Measurements from ENCODE around the gene HMGA1. TPM values are rescaled to one million over a fixed set of nuclear protein-coding genes. Genes with fewer than 3 reads are reported as not detected.

Gene HMGA1
- total and polyA plus RNA-seq, 2 of the 13 experiments (the other 11 are each of a cell fraction or from before 2014, with no cell fraction given): 117 to 145 TPM

DNA sequence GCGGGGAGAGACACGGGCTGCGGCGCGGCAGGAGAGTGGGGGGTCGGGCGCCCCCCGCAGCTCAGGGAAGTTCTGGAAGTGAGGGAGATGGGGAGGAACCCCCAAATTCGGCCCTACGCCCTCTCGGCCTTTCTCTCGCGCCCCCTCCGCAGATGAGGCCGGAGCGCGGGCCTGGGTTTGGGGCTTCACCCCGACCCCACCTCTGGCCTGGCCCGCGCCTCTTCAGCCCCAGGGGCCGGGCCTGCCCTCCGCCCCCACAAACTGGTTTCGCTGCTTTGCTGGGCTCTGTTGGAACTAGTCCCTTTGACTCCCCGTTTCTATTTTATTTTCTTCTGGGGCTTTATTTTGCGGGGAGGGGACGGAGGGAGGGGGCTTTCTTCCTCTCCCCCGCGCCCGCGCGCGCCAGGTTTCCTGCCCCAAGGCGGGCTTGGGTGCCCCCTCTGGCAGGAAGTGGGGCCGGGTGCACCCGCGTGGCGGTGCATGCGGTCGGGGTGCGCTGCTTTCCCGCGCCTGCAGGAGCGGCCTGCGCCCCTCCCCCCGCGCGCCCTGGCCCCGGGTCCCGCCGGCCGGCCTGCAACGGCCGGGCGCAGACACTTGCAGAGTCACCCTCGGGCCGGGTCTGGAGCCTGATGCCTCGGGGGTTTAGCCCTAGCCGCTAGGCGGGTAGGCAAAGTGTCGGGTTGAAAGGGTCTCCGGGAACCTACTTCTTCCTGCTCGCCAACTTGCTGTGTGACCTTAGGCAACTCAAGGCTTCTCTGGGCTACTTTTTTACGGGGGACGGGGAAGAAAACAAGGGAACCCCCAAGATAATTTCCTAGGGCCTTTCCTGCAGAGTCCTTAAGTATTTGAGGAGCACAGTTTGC lies 1.3 kb downstream of the HMGA1 start (continued):
- TF ChIP-seq PRPF4 (IDR thresholded peaks at IDR 0.05; ENCODE audit: low read depth, low read length, poor library complexity, severe bottlenecking): no peak
- TF ChIP-seq, protein P1, sequence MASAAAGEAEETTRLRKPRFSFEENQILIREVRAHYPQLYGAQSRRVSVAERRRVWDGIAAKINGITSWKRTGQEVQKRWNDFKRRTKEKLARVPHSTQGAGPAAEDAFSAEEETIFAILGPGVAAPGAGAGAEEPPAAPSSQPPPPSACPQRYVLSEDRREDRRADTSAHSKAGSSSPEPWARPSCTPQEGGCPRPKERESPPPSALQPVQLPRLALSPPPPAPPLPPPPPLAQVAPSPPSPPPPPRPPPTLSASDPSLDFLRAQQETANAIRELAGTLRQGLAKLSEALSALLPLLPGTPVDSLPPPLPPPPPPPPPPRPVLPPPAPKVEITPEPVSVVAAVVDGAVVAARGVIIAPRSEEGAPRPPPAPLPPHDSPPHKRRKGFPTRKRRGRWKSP (CRISPR knock-in tag; IDR thresholded peaks at IDR 0.05): 0 out of 2 replicates have a peak, but pooled peaks have one; percentile 84
- TF ChIP-seq, protein P2, sequence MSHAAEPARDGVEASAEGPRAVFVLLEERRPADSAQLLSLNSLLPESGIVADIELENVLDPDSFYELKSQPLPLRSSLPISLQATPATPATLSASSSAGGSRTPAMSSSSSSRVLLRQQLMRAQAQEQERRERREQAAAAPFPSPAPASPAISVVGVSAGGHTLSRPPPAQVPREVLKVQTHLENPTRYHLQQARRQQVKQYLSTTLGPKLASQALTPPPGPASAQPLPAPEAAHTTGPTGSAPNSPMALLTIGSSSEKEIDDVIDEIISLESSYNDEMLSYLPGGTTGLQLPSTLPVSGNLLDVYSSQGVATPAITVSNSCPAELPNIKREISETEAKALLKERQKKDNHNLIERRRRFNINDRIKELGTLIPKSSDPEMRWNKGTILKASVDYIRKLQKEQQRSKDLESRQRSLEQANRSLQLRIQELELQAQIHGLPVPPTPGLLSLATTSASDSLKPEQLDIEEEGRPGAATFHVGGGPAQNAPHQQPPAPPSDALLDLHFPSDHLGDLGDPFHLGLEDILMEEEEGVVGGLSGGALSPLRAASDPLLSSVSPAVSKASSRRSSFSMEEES (CRISPR knock-in tag; IDR thresholded peaks at IDR 0.05): peak; percentile 85
- peak; percentile 61; the same call in 1 of the 2 replicates for TF ChIP-seq CBFB (CRISPR knock-in tag; IDR thresholded peaks at IDR 0.05)
- peak; percentile 85 for TF ChIP-seq ZNF781 (CRISPR knock-in tag; IDR thresholded peaks at IDR 0.05; ENCODE audit: borderline replicate concordance, not compliant biosample characterization)
- TF ChIP-seq SRSF1 (optimal IDR thresholded peaks at IDR 0.05; ENCODE audit: low read depth, low read length): no peak
- TF ChIP-seq TEAD3 (CRISPR knock-in tag; optimal IDR thresholded peaks at IDR 0.05; ENCODE audit: borderline replicate concordance): peak; percentile 20
- TF ChIP-seq, protein P3, sequence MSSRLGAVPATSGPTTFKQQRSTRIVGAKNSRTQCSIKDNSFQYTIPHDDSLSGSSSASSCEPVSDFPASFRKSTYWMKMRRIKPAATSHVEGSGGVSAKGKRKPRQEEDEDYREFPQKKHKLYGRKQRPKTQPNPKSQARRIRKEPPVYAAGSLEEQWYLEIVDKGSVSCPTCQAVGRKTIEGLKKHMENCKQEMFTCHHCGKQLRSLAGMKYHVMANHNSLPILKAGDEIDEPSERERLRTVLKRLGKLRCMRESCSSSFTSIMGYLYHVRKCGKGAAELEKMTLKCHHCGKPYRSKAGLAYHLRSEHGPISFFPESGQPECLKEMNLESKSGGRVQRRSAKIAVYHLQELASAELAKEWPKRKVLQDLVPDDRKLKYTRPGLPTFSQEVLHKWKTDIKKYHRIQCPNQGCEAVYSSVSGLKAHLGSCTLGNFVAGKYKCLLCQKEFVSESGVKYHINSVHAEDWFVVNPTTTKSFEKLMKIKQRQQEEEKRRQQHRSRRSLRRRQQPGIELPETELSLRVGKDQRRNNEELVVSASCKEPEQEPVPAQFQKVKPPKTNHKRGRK (CRISPR knock-in tag; IDR thresholded peaks at IDR 0.05): no peak
- TF ChIP-seq SCMH1 (CRISPR knock-in tag; IDR thresholded peaks at IDR 0.05; ENCODE audit: borderline replicate concordance): no peak
- TF ChIP-seq, protein P4, sequence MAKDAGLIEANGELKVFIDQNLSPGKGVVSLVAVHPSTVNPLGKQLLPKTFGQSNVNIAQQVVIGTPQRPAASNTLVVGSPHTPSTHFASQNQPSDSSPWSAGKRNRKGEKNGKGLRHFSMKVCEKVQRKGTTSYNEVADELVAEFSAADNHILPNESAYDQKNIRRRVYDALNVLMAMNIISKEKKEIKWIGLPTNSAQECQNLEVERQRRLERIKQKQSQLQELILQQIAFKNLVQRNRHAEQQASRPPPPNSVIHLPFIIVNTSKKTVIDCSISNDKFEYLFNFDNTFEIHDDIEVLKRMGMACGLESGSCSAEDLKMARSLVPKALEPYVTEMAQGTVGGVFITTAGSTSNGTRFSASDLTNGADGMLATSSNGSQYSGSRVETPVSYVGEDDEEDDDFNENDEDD (CRISPR knock-in tag; IDR thresholded peaks at IDR 0.05; ENCODE audit: borderline replicate concordance): peak; percentile 100
- TF ChIP-seq SP4 (CRISPR knock-in tag; IDR thresholded peaks at IDR 0.05): peak; percentile 89
- TF ChIP-seq, protein P5, sequence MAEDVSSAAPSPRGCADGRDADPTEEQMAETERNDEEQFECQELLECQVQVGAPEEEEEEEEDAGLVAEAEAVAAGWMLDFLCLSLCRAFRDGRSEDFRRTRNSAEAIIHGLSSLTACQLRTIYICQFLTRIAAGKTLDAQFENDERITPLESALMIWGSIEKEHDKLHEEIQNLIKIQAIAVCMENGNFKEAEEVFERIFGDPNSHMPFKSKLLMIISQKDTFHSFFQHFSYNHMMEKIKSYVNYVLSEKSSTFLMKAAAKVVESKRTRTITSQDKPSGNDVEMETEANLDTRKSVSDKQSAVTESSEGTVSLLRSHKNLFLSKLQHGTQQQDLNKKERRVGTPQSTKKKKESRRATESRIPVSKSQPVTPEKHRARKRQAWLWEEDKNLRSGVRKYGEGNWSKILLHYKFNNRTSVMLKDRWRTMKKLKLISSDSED (CRISPR knock-in tag; IDR thresholded peaks at IDR 0.05): peak; percentile 99
- TF ChIP-seq, protein P6, sequence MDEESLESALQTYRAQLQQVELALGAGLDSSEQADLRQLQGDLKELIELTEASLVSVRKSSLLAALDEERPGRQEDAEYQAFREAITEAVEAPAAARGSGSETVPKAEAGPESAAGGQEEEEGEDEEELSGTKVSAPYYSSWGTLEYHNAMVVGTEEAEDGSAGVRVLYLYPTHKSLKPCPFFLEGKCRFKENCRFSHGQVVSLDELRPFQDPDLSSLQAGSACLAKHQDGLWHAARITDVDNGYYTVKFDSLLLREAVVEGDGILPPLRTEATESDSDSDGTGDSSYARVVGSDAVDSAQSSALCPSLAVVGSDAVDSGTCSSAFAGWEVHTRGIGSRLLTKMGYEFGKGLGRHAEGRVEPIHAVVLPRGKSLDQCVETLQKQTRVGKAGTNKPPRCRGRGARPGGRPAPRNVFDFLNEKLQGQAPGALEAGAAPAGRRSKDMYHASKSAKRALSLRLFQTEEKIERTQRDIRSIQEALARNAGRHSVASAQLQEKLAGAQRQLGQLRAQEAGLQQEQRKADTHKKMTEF (CRISPR knock-in tag; IDR thresholded peaks at IDR 0.05): peak; percentile 74; the same call in 1 of the 2 replicates
- TF ChIP-seq, protein P7, sequence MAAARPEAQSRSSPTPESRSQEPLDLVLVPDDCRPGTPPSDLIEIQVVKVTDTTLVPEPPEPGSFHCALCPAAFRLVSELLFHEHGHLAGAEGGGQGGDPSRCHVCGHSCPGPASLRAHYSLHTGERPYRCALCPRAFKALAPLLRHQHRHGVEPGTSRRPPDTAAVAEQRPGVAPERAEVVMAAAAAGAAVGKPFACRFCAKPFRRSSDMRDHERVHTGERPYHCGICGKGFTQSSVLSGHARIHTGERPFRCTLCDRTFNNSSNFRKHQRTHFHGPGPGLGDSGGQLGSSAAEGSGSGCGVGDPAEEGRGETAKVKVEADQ (CRISPR knock-in tag; IDR thresholded peaks at IDR 0.05; ENCODE audit: borderline replicate concordance): peak; percentile 97
- TF ChIP-seq ZNF331 (CRISPR knock-in tag; IDR thresholded peaks at IDR 0.05): peak; percentile 96
- no peak for TF ChIP-seq MZF1 (CRISPR knock-in tag; IDR thresholded peaks at IDR 0.05; ENCODE audit: borderline replicate concordance)
- peak; percentile 85 for TF ChIP-seq BRD4 (CRISPR knock-in tag; IDR thresholded peaks at IDR 0.05)
- TF ChIP-seq HOXD1 (CRISPR knock-in tag; IDR thresholded peaks at IDR 0.05): peak; percentile 83
- TF ChIP-seq ZNF883 (CRISPR knock-in tag; IDR thresholded peaks at IDR 0.05; ENCODE audit: not compliant biosample characterization): peak; percentile 96

All from HepG2 (cell line).